HCT116 (cell line): Measurements from ENCODE around the gene CXCR5. TPM values are rescaled to one million over a fixed set of nuclear protein-coding genes. Genes with fewer than 3 reads are reported as not detected.

ENCODE experiments used
- ATAC-seq: fragments of 200-7000 bp; cut with Tn5 transposase; 2 replicates; pipeline ENCODE4 v1.9.1; 2020; ENCODE audit warnings: mild to moderate bottlenecking, moderate library complexity
- BruUV-seq: library from RNA; stranded (reverse); fragments of 400-500 nt; replicated peaks from 2 replicates; lab custom pipeline; 2021; lab: Mats Ljungman, UMichigan
- CTCF ChIA-PET: fragments of 300-600 bp; sonication (Branson Sonifier 250); formaldehyde crosslinking; loops from one replicate; lab custom pipeline; 2021; ENCODE audit warnings: antibody characterized with exemption; lab: Charles Lee
- POLR2A ChIA-PET: fragments of 300-600, 350-600 bp; sonication (Branson Sonifier 250); formaldehyde crosslinking; loops from one replicate; lab custom pipeline; 2021; ENCODE audit warnings: antibody characterized with exemption; lab: Charles Lee
- RAD21 ChIA-PET, 2 experiments: fragments of 300-600 bp; sonication (Branson Sonifier 250); formaldehyde crosslinking; loops; one replicate each; lab custom pipeline; 2023; ENCODE audit warnings: low total read pairs in 2 of 2; ENCODE audit not compliant: uncharacterized antibody in 2 of 2, unreplicated experiment in 2 of 2, low non-redundant PET in 1 of 2; lab: Charles Lee
- DNase-seq: peaks from one replicate; pipeline ENCODE4 v3.0.0-alpha.2; 2010; ENCODE audit warnings: low read depth, low spot score
- H2AFZ ChIP-seq: fragments of 200-600 bp; shearing (Covaris generic), sonication (generic); 2 replicates; pipeline ENCODE4 v1.6.1; 2017; ENCODE audit warnings: low read depth, mixed run types, mixed read lengths, antibody characterized with exemption, low read length; ENCODE audit not compliant: poor library complexity, severe bottlenecking
- H3K27ac ChIP-seq: 2 replicates; pipeline ENCODE4 v1.5.1; 2012; ENCODE audit warnings: low read depth, low read length
- H3K27me3 ChIP-seq: fragments of 200-600 bp; sonication (generic); 2 replicates; pipeline ENCODE4 v1.6.1; 2016; ENCODE audit warnings: mixed run types, low read length, mixed read lengths; ENCODE audit not compliant: insufficient read depth
- H3K36me3 ChIP-seq, 2 experiments: fragments of 200-500 bp in 1 of 2; fragments of 200-600 bp in 1 of 2; sonication (Bioruptor generic) in 1 of 2; sonication (generic) in 1 of 2; 2 replicates each; pipeline versions ENCODE4 v1.5.1 to v1.6.1; 2014 to 2016; ENCODE audit warnings: low read length in 2 of 2, inconsistent platforms in 1 of 2, mixed read lengths in 1 of 2, mixed run types in 1 of 2; ENCODE audit not compliant: insufficient read depth in 2 of 2, control insufficient read depth in 1 of 2
- H3K4me1 ChIP-seq, 2 experiments: fragments of 200-600 bp in 1 of 2; sonication (generic) in 1 of 2; 2 replicates each; pipeline versions ENCODE4 v1.5.1 to v1.6.1; 2012 to 2017; ENCODE audit warnings: low read length in 2 of 2, inconsistent platforms in 1 of 2, mild to moderate bottlenecking in 1 of 2, mixed read lengths in 1 of 2, mixed run types in 1 of 2, moderate library complexity in 1 of 2; ENCODE audit not compliant: insufficient read depth in 2 of 2, control insufficient read depth in 1 of 2
- H3K4me2 ChIP-seq: fragments of 200-600 bp; sonication (generic); 2 replicates; pipeline ENCODE4 v1.6.1; 2017; ENCODE audit warnings: mixed run types, low read length, mixed read lengths
- H3K4me3 ChIP-seq, 2 experiments: fragments of 200-600 bp in 1 of 2; sonication (generic) in 1 of 2; replicated peaks in 1 of 2; 2 replicates each; pipeline ENCODE4 v1.5.1; 2011 to 2016; ENCODE audit warnings: low read length in 2 of 2, control low read depth in 1 of 2, low read depth in 1 of 2, mild to moderate bottlenecking in 1 of 2, mixed read lengths in 1 of 2, mixed run types in 1 of 2
- H3K79me2 ChIP-seq: fragments of 200-600 bp; sonication (generic); 2 replicates; pipeline ENCODE4 v1.6.1; 2017; ENCODE audit warnings: mild to moderate bottlenecking, mixed run types, low read length, moderate library complexity, mixed read lengths; ENCODE audit not compliant: insufficient read depth
- H3K9ac ChIP-seq: fragments of 200-600 bp; sonication (generic); 2 replicates; pipeline ENCODE4 v1.6.1; 2016; ENCODE audit warnings: low read length, mixed read lengths
- H3K9me2 ChIP-seq: fragments of 200-600 bp; sonication (generic), shearing (Covaris generic); 2 replicates; pipeline ENCODE4 v1.6.1; 2017; ENCODE audit warnings: mixed run types, mild to moderate bottlenecking, moderate library complexity; ENCODE audit not compliant: insufficient read depth
- H3K9me3 ChIP-seq, 2 experiments: fragments of 200-500 bp in 1 of 2; fragments of 200-600 bp in 1 of 2; sonication (Bioruptor generic) in 1 of 2; sonication (generic) in 1 of 2; 2 replicates each; pipeline ENCODE4 v1.6.1; 2014 to 2017; ENCODE audit warnings: low read length in 2 of 2, mixed read lengths in 2 of 2, inconsistent platforms in 1 of 2, low read depth in 1 of 2, mild to moderate bottlenecking in 1 of 2, mixed run types in 1 of 2, moderate library complexity in 1 of 2; ENCODE audit not compliant: control insufficient read depth in 1 of 2, insufficient read depth in 1 of 2
- H4K20me1 ChIP-seq: fragments of 200-600 bp; sonication (generic), shearing (Covaris generic); 2 replicates; pipeline ENCODE4 v1.6.1; 2017; ENCODE audit warnings: mixed run types, mild to moderate bottlenecking, moderate library complexity; ENCODE audit not compliant: insufficient read depth
- JUND ChIP-seq: IDR thresholded peaks from 2 replicates; pipeline ENCODE4 v1.6.1; 2012
- POLR2A ChIP-seq: IDR thresholded peaks from 2 replicates; pipeline ENCODE4 v1.7.0; 2011; ENCODE audit warnings: borderline replicate concordance; ENCODE audit not compliant: insufficient read depth, insufficient read length; ENCODE audit errors: extremely low read depth
- POLR2AphosphoS5 ChIP-seq: IDR thresholded peaks from 2 replicates; pipeline ENCODE4 v1.6.1; 2011; ENCODE audit warnings: mild to moderate bottlenecking, low read depth, low read length, moderate library complexity
- TCF7L2 ChIP-seq: IDR thresholded peaks from 2 replicates; pipeline ENCODE4 v1.7.0; 2011; ENCODE audit warnings: borderline replicate concordance, inconsistent platforms; ENCODE audit not compliant: insufficient read depth, insufficient read length; ENCODE audit errors: extremely low read depth
- intact Hi-C: fragments of 100-400 bp; cut with micrococcal nuclease; formaldehyde crosslinking; loops from 2 replicates; pipeline ENCODE4 v1.10.0; 2022
- total RNA-seq: library from RNA; stranded (reverse); gene quantifications from one replicate; pipeline ENCODE4 v1.2.1, GENCODE V29; 2021; ENCODE audit not compliant: unreplicated experiment
- TF ChIP-seq, protein P1 (sequence below): IDR thresholded peaks from 2 replicates; pipeline ENCODE4 v1.6.1; 2012; ENCODE audit warnings: low read depth

The CXCR5 gene
- total RNA-seq, 1 experiment from 2014 or later, result not detected

DNA sequence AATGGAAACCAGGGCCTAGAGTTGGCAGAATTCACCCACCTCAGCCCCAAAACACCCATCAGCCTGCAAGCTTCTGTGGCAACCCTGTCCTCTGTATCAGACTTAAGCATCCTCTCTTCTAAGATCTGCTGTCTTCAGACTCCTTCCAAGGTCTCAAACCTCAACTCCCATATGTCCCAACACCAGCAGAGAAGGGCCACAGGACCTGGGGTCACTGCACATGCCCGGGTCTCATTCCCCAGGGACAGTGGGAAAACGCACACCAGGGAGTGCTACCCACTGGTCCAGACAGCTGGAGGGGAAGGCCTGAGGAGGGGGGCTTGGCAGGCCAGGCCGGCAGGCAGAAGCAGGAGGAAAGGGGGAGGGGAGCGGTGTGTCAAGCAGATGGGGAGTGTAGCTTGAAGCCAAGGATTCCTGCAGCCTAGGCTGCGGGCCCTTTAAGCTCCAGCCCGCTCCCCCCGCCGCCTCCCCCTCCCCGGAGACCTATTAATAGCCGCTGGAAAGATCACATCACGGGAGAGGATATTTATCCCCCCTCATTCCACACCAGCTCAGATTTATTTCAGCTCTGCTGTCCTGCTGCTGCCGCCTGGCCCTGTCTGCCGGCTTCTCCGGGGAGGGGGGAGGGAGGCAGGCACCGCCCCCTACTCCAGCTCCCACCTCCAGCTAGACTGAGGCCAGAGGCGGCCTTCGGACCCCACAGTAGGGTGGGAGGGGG lies 25.4 kb downstream of the CXCR5 start:
- intact Hi-C loops, result loop anchor here (5.0 kb wide), 1 partner anchor 117 kb away; the partner anchor contains the start of gene DDX6
- Histone ChIP-seq H3K4me2 (peak overlapping the region; percentile 100), H3K27ac (peak overlapping the region; percentile 100), H3K79me2 (peaks cover 84% of the 10 kb centered on the region), H3K4me1 (peaks cover 53 to 79% of the 10 kb centered on the region in 2 experiments), H4K20me1 (no peaks in the 10 kb centered on the region), H3K4me3 (peak overlapping the region; percentile 40 to 58), H3K9me3 (no peaks in the 10 kb centered on the region), H3K9ac (peak overlapping the region; percentile 91), H3K27me3 (no peaks in the 10 kb centered on the region), H3K9me2 (no peaks in the 10 kb centered on the region), H2AFZ (no peak overlapping the region), H3K36me3 (peaks cover 20 to 26% of the 10 kb centered on the region in 2 experiments)
- CTCF ChIA-PET, result interaction anchor here (0.6 to 7.2 kb wide), 8 partner anchors 20 to 219 kb away, joined by 3 to 150 read pairs (median 4); partner anchors contain the start of genes BCL9L, DDX6, DPAGT1 and UPK2
- ATAC-seq, result no peak
- TF ChIP-seq TCF7L2 (peak; percentile 53), POLR2AphosphoS5 (peak; percentile 73), JUND (no peak), POLR2A (peak; percentile 47)
- TF ChIP-seq, protein P1, sequence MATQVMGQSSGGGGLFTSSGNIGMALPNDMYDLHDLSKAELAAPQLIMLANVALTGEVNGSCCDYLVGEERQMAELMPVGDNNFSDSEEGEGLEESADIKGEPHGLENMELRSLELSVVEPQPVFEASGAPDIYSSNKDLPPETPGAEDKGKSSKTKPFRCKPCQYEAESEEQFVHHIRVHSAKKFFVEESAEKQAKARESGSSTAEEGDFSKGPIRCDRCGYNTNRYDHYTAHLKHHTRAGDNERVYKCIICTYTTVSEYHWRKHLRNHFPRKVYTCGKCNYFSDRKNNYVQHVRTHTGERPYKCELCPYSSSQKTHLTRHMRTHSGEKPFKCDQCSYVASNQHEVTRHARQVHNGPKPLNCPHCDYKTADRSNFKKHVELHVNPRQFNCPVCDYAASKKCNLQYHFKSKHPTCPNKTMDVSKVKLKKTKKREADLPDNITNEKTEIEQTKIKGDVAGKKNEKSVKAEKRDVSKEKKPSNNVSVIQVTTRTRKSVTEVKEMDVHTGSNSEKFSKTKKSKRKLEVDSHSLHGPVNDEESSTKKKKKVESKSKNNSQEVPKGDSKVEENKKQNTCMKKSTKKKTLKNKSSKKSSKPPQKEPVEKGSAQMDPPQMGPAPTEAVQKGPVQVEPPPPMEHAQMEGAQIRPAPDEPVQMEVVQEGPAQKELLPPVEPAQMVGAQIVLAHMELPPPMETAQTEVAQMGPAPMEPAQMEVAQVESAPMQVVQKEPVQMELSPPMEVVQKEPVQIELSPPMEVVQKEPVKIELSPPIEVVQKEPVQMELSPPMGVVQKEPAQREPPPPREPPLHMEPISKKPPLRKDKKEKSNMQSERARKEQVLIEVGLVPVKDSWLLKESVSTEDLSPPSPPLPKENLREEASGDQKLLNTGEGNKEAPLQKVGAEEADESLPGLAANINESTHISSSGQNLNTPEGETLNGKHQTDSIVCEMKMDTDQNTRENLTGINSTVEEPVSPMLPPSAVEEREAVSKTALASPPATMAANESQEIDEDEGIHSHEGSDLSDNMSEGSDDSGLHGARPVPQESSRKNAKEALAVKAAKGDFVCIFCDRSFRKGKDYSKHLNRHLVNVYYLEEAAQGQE, result no peak
- BruUV-seq, result no TSS peak
- no peak for DNase-seq
- POLR2A ChIA-PET, result interaction anchor here (0.6 to 2.7 kb wide), 9 partner anchors 27 to 219 kb away, joined by 3 to 15 read pairs (median 4); partner anchors contain the start of genes DDX6 and HMBS
- RAD21 ChIA-PET, result interaction anchor here (0.6 to 1.7 kb wide), 10 partner anchors 13 to 116 kb away, joined by 3 to 13 read pairs (median 4); partner anchors contain the start of gene BCL9L (in 2 of the 2)
